H1 (cell line): ENCODE results near the gene NOSIP. TPM values are rescaled to one million over a fixed set of nuclear protein-coding genes. Genes with fewer than 3 reads are reported as not detected.

ENCODE experiments used
- CTBP2 ChIP-seq: IDR thresholded peaks from 2 replicates; pipeline ENCODE4 v1.7.0; 2011; ENCODE audit warnings: borderline replicate concordance, mild to moderate bottlenecking, moderate library complexity, mixed read lengths, low read length; ENCODE audit not compliant: insufficient read depth, insufficient read length
- CTCF ChIP-seq, 3 experiments: IDR thresholded peaks; 1 replicate in 2 of 3; 2 replicates in 1 of 3; pipeline versions ENCODE4 v1.5.1 to v1.6.1; 2011; ENCODE audit warnings: low read length in 3 of 3, mild to moderate bottlenecking in 3 of 3, inconsistent platforms in 2 of 3, low read depth in 1 of 3, moderate library complexity in 1 of 3; ENCODE audit not compliant: insufficient read depth in 1 of 3; ENCODE audit errors: control extremely low read depth in 1 of 3
- HDAC2 ChIP-seq, 2 experiments: fragments of 300-600 bp in 1 of 2; sonication (generic) in 1 of 2; IDR thresholded peaks; 2 replicates each; pipeline ENCODE4 v1.6.1; 2011 to 2012; ENCODE audit warnings: low read depth in 2 of 2, low read length in 2 of 2, mild to moderate bottlenecking in 2 of 2, moderate library complexity in 2 of 2, borderline replicate concordance in 1 of 2, inconsistent platforms in 1 of 2
- HDAC6 ChIP-seq: IDR thresholded peaks from one replicate; pipeline ENCODE4 v1.7.1; 2012; ENCODE audit warnings: low read depth, mild to moderate bottlenecking, inconsistent platforms, low read length, moderate library complexity
- SIN3A ChIP-seq, 2 experiments: IDR thresholded peaks in 1 of 2; conservative IDR thresholded peaks in 1 of 2; 2 replicates each; pipeline ENCODE4 v1.6.1; 2011 to 2012; ENCODE audit warnings: low read length in 2 of 2, improper control_type of control experiment in 1 of 2, low read depth in 1 of 2, mild to moderate bottlenecking in 1 of 2
- SIRT6 ChIP-seq: IDR thresholded peaks from one replicate; pipeline ENCODE4 v1.7.1; 2012; ENCODE audit warnings: low read length, inconsistent platforms
- polyA plus RNA-seq, 7 experiments: library from polyadenylated mRNA; depleted of rRNA in 3 of 7; stranded (reverse) in 5 of 7; unstranded in 2 of 7; fragments of >200 nt in 5 of 7; fragments of 200-250 nt in 2 of 7; gene quantifications; 1 replicate in 5 of 7; 2 replicates in 1 of 7; 4 replicates in 1 of 7; pipeline versions ENCODE4 v1.2.1 to v1.2.3, GENCODE V29; 2011 to 2013; ENCODE audit warnings: missing spikeins in 2 of 7, mixed read lengths in 2 of 7
- total RNA-seq: library from RNA; stranded (reverse); fragmentation: NEBNext Ultra II Directional; extraction: Animal tissue kit (Norgen Biotek cat#: 25700); gene quantifications from 2 replicates; pipeline ENCODE4 v1.2.1, GENCODE V29; 2021

Gene NOSIP
- total and polyA plus RNA-seq, 2 of the 8 experiments (the other 6 are each of a cell fraction or from before 2014, with no cell fraction given), result 85.1 to 192 TPM

DNA sequence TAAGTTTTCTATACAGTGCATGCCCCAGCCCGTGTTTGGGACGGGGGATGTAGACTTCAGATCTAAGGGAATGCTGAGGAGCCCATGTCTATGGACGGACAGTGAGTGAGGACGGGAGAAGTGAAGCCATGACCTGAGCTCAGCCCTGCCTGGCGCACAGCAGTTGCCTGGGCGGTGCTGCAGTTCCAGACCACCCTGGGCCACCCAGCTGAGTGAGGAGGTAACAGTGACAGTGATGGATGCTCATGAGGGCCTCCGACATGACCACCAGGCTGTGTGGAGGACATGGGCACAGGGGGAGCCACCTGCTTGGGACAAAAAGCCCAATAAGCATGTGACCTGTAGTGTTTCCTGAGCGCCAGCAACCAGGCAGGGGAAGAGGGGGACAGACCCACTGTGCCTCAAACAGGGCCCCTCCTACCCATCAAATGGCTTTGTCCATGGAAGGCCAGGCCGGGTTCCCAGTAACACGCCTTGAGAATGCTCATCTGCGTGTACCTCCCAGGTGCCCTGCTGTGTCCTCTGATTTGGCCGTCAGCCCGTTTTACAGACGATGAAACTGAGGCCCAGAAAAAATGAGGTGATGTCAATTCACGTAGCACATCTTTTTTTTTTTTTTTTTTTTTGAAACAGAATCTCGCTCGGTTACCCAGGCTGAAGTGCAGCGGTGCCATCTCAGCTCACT is 22.6 kb downstream of the NOSIP start (continued):
- TF ChIP-seq CTCF (IDR thresholded peaks at IDR 0.05; ENCODE audit: control extremely low read depth in 1 of 3, insufficient read depth in 1 of 3, low read depth in 1 of 3, low read length in 3 of 3) (no peak), CTBP2 (no peak), HDAC2 (IDR thresholded peaks at IDR 0.05; ENCODE audit: borderline replicate concordance in 1 of 2, low read depth in 2 of 2, low read length in 2 of 2) (no peak), SIRT6 (no peak), HDAC6 (no peak), SIN3A (conservative IDR thresholded peaks at IDR 0.05 in 1 of 2, IDR thresholded peaks at IDR 0.05 in 1 of 2; ENCODE audit: low read depth in 1 of 2, low read length in 2 of 2) (no peak)
